GM10248 (cell line): ENCODE results near the gene VENTX.

Experiments used
- CTCF ChIA-PET: fragments of 300-600 bp; sonication (Branson Sonifier 250); formaldehyde crosslinking; extraction: SDS; loops from one replicate; lab custom pipeline; 2021; ENCODE audit warnings: antibody characterized with exemption; lab: Yijun Ruan, JAX
- POLR2A ChIA-PET: fragments of 350-650 bp; sonication (Branson Sonifier 250); formaldehyde crosslinking; extraction: SDS; loops from one replicate; lab custom pipeline; 2020; ENCODE audit warnings: antibody characterized with exemption; lab: Yijun Ruan, JAX
- DNase-seq: peaks from one replicate; pipeline ENCODE4 v3.0.0; 2012; ENCODE audit errors: extremely low spot score
- CTCF ChIP-seq: IDR thresholded peaks from 2 replicates; pipeline ENCODE4 v1.5.1; 2012; ENCODE audit warnings: mild to moderate bottlenecking, low read depth; ENCODE audit errors: extremely low read depth, missing control alignments, control extremely low read depth

VENTX gene

DNA sequence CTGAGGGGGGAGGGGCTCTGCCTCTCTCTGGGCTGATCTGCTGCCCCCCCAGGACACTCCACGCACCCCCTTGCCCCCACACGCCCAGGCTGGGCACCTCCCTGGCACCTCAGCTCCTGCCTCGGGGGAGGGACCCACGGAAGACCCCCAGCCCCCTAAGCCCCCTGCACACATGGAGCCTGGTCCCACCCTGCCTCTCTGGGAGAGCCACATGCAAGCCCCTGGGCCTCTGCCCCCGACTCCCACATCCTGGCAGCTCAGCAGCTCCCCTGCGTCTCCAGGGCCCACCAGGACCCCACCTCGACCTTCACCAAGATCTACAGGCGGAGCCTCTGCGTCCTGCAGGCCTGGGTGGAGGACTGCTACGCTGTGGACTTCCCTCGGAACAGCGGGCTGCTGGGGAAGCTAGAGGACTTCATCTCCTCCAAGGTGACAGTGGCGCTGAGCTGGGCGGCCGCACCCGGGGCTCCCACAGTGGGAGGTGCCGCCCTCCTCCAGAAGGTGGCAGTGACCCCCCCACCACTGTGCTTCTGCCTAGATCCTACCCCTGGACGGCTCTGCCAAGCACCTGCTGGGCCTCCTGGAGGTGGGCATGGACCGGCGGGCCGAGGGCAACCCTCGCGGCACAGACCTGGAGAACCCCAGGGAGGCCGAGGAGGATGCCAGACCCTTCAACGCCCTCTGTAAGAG is 26.4 kb upstream of the VENTX start:
- no peak for DNase-seq
- CTCF ChIA-PET: no interaction called here
- POLR2A ChIA-PET: no interaction called here
- no peak for TF ChIP-seq CTCF

DNA sequence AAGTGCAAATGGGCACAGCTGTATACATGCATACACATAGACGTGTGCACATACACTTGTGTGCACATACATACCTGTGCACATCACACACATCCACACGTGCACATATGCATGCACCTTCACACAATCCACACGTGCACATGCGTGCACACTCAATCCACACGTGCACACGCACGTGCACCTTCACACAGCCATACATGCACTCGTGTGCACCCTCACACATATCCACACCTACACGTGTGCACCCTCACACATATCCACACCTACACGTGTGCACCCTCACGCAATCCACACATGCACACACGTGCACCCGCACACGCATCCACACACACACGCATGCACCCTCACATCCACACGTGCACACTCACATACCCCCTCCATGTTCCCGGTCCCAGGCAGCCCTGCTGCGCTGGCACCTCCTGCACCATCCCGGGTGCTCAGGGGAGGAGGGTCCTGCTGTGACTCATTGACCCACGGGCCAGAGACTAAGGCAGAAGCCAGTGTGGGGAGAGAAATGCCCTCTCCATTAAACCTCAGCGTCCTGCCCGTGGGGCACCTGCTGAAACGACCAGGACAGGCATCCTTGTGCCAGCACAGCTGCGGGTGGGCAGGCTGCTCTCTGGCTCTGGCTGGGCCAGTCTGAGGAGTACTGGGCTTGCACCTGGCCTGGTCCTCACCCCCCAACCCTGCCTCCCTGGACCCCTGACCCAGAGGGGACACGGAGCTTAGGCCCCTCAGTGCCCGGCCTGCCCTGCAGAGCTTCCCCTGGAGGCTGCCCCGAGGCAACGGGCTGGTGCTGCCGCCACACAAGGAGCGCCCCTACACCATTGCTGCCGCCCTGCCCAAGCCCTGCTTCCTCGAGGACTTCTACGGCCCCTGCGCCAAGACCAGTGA is 25.4 kb upstream of the VENTX start:
- ChIA-PET CTCF (no interaction called here), POLR2A (no interaction called here)
- TF ChIP-seq CTCF: no peak
- no peak for DNase-seq

DNA sequence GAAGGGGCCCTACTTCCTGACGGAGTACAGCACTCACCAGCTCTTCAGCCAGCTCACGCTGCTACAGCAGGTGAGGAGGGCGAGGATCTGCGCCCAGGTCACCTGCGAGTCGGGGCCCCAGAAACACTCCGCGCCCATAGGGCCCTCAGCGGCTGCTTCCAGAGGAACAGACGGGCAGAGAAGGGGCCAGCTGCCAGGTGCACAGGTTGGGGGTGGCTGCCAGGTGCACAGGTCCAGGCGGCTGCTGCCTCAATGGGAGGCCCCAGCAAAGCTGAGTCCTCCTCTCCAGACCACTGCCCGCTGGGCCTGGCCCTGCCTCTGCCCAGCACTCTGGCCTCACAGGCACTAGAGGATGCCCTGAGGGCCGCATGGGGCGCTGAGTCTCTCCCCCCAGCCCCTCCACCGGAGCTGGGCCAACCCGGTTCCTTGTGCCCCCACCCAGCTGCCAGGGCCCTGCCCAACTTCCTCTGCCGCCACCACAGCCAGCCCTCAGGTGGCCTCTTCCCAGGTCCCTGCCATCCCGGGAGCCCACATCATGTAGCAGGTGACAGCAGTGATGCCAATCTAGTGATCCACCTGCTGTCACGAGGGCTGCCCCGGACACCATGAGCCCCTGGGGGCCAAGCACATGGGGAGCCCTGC is 24.7 kb upstream of the VENTX start:
- POLR2A ChIA-PET: no interaction called here
- no peak for TF ChIP-seq CTCF
- CTCF ChIA-PET: no interaction called here
- DNase-seq: no peak

DNA sequence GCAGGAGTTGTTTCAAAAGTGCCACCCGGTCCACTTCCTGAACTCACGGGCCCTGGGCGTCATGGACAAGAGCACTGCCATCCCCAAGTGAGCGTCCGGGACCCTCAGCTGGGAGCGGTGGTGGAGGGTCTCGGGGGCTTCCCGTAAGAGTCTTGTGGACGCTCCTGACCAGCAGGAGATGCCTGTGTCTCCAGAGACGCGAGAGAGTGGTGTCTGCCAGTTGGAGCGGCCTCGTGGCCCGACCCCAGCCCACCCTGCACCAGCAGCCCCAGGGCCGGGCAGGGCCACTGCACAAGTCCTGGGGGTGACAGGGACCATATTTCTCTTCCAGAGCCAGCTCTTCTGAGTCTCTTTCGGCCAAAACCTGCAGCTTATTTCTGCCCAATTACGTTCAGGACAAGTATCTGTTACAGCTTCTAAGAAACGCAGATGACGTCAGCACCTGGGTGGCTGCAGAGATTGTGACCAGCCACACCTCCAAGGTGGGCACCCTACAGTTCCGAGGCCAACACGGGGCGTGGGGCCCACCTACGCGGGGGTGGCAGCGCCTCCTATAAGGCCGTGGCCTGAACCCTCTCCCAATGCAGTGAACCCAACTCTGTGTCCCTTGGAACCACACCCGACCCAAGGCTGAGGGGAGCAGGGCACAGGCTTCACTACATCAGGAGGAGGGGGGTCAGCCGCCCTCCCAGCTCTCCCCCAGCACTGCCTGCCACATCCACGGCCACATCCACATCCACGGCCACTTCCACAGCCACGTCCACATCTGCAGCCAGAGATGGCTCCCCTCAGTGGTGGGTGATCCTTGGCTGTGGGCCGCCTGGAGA is 23.8 kb upstream of the VENTX start:
- no peak for DNase-seq
- ChIA-PET POLR2A (no interaction called here), CTCF (no interaction called here)
- no peak for TF ChIP-seq CTCF

DNA sequence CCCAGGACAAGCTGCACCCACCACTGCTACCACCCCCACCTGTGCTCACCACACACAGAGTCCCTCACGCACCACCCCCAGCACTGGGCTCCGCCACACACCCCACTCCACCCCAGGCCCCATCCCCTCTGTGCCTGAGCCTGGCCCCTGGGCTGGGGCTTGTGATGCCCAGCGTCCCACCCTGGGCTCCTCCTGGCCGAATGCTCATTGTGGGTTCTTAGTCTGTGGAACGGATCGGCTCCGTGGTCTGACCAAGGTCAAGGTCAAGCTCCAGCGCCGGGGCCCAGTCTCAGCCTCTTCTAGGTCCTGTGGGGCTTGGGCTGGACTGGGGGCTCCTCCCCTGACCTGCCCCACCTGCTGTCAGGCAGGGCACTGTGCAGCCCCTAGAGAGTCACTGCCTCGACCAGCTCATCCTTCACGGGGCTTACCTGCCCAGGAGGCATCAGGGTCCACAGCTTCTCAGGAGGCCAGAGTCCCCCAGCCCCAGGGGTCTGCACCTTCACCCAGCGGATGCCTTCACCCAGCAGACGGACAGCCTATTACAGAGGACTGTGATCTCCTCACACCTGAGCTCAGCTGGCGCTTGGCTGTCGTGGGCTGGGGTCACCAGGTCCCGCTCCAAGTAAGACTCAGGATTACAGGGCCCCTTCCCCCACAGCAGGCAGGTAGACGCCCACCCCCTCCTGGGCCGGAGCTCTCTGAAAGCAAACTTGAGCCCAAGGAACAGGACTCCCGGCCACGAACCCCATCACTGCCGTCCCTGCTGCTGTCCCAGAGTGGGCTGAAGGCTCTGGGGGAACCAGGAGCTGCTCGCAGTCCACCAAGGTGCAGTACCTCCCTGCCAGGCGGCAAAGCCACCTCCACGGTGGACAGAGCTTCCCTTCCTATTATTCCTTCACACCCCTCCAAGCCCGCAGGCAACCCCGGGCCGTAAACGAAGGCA is 22.9 kb upstream of the VENTX start:
- no peak for TF ChIP-seq CTCF

More for the DNA sequence above, 22.9 kb upstream of the VENTX start:
- ChIA-PET CTCF (interaction anchor here (1.0 kb wide), 1 partner anchor 11 kb away, joined by 3 read pairs; no protein-coding TSS in a partner anchor), POLR2A (no interaction called here)
- DNase-seq: no peak
